ENCODE results near the gene ZNF12.
"Not testable (repeated sequence)": the region's sequence is repeated elsewhere in the genome, so short reads cannot be mapped to it uniquely, and the experiment has no call there.

The ZNF12 gene

GRCh38 chr7:6691103-6691502 lies 15.6 kb downstream of the ZNF12 start:
- Histone ChIP-seq H3K4me1 (ENCODE audit: low read length) (no peaks in the 10 kb centered on the region), H3K4me3 (ENCODE audit: low read length) (no peak overlapping the region), H3K9me2 (replicated peaks; ENCODE audit: insufficient read depth, low read length) (no peaks in the 10 kb centered on the region), H3K27ac (ENCODE audit: low read length) (no peak overlapping the region), H3F3A (ENCODE audit: insufficient read depth, low read length) (no peaks in the 10 kb centered on the region), H2AFZ (ENCODE audit: low read length) (no peak overlapping the region), H3K9me3 (replicated peaks; ENCODE audit: insufficient read depth, low read length) (no peaks in the 10 kb centered on the region; the same call in 1 of the 2 replicates), H3K9ac (ENCODE audit: low read length) (no peak overlapping the region), H3K36me3 (replicated peaks; ENCODE audit: insufficient read depth, low read length) (peaks cover 79% of the 10 kb centered on the region), H3K27me3 (replicated peaks; ENCODE audit: insufficient read depth, low read length) (no peaks in the 10 kb centered on the region), H3K79me2 (ENCODE audit: low read length) (no peaks in the 10 kb centered on the region), H3K4me2 (ENCODE audit: low read depth, low read length) (no peak overlapping the region), H4K20me1 (ENCODE audit: insufficient read depth, low read length) (no peaks in the 10 kb centered on the region)
- TF ChIP-seq EZH2phosphoT487 (IDR thresholded peaks at IDR 0.05; ENCODE audit: low read length) (no peak), EZH2 (optimal IDR thresholded peaks at IDR 0.05; ENCODE audit: low read depth, low read length) (no peak), CTCF (IDR thresholded peaks at IDR 0.05; ENCODE audit: low read length) (no peak)
- no peak for DNase-seq

- no peak overlapping the region for H3K27ac ChIP-seq (ENCODE audit: low read length)
- H4K20me1 ChIP-seq (ENCODE audit: insufficient read depth, low read length): no peaks in the 10 kb centered on the region
- no peaks in the 10 kb centered on the region for H3K36me3 ChIP-seq (replicated peaks; ENCODE audit: insufficient read depth, low read length)
- H3K4me3 ChIP-seq (ENCODE audit: low read length): no peak overlapping the region
- H3K9ac ChIP-seq (ENCODE audit: low read length): no peak overlapping the region
- H3F3A ChIP-seq (ENCODE audit: insufficient read depth, low read length): no peaks in the 10 kb centered on the region
- TF ChIP-seq EZH2 (optimal IDR thresholded peaks at IDR 0.05; ENCODE audit: low read depth, low read length) (no peak), CTCF (IDR thresholded peaks at IDR 0.05; ENCODE audit: low read length) (no peak), EZH2phosphoT487 (IDR thresholded peaks at IDR 0.05; ENCODE audit: low read length) (no peak)
- no peak overlapping the region for H3K4me2 ChIP-seq (ENCODE audit: low read depth, low read length)
- peaks cover 4% of the 10 kb centered on the region; the same call in 1 of the 2 replicates for H3K9me3 ChIP-seq (replicated peaks; ENCODE audit: insufficient read depth, low read length)
- no peaks in the 10 kb centered on the region for H3K27me3 ChIP-seq (replicated peaks; ENCODE audit: insufficient read depth, low read length)
- no peaks in the 10 kb centered on the region for H3K79me2 ChIP-seq (ENCODE audit: low read length)
- no peaks in the 10 kb centered on the region for H3K9me2 ChIP-seq (replicated peaks; ENCODE audit: insufficient read depth, low read length)
- no peaks in the 10 kb centered on the region for H3K4me1 ChIP-seq (ENCODE audit: low read length)
- H2AFZ ChIP-seq (ENCODE audit: low read length): no peak overlapping the region
- no peak for DNase-seq
Measured at GRCh38 chr7:6680146-6680545, 26.6 kb downstream of the ZNF12 start.

- Histone ChIP-seq H3K36me3 (replicated peaks; ENCODE audit: insufficient read depth, low read length) (no peaks in the 10 kb centered on the region), H3K79me2 (ENCODE audit: low read length) (no peaks in the 10 kb centered on the region), H3K27ac (ENCODE audit: low read length) (no peak overlapping the region), H3F3A (ENCODE audit: insufficient read depth, low read length) (no peaks in the 10 kb centered on the region), H3K27me3 (replicated peaks; ENCODE audit: insufficient read depth, low read length) (no peaks in the 10 kb centered on the region), H3K9ac (ENCODE audit: low read length) (no peak overlapping the region), H3K9me3 (replicated peaks; ENCODE audit: insufficient read depth, low read length) (peaks cover 7% of the 10 kb centered on the region; the same call in 1 of the 2 replicates), H3K9me2 (replicated peaks; ENCODE audit: insufficient read depth, low read length) (no peaks in the 10 kb centered on the region), H3K4me3 (ENCODE audit: low read length) (no peak overlapping the region), H2AFZ (ENCODE audit: low read length) (no peak overlapping the region), H4K20me1 (ENCODE audit: insufficient read depth, low read length) (no peaks in the 10 kb centered on the region), H3K4me2 (ENCODE audit: low read depth, low read length) (no peak overlapping the region), H3K4me1 (ENCODE audit: low read length) (no peaks in the 10 kb centered on the region)
- no peak for TF ChIP-seq CTCF (IDR thresholded peaks at IDR 0.05; ENCODE audit: low read length)
- no peak for TF ChIP-seq EZH2 (optimal IDR thresholded peaks at IDR 0.05; ENCODE audit: low read depth, low read length)
- TF ChIP-seq EZH2phosphoT487 (IDR thresholded peaks at IDR 0.05; ENCODE audit: low read length): no peak
- no peak for DNase-seq
Measured at GRCh38 chr7:6675807-6676405, 30.8 kb downstream of the ZNF12 start.

GRCh38 chr7:6670851-6671250 lies 35.9 kb downstream of the ZNF12 start:
- not testable (repeated sequence) for H2AFZ ChIP-seq (ENCODE audit: low read length); H3K4me3 ChIP-seq (ENCODE audit: low read length); H4K20me1 ChIP-seq (ENCODE audit: insufficient read depth, low read length)

More at GRCh38 chr7:6670851-6671250, 35.9 kb downstream of the ZNF12 start:
- H3K4me2 ChIP-seq (ENCODE audit: low read depth, low read length); H3K27ac ChIP-seq (ENCODE audit: low read length); H3K36me3 ChIP-seq (replicated peaks; ENCODE audit: insufficient read depth, low read length); H3K4me1 ChIP-seq (ENCODE audit: low read length); H3K9ac ChIP-seq (ENCODE audit: low read length); DNase-seq; H3K9me3 ChIP-seq (replicated peaks; ENCODE audit: insufficient read depth, low read length); H3F3A ChIP-seq (ENCODE audit: insufficient read depth, low read length); H3K9me2 ChIP-seq (replicated peaks; ENCODE audit: insufficient read depth, low read length); H3K79me2 ChIP-seq (ENCODE audit: low read length); H3K27me3 ChIP-seq (replicated peaks; ENCODE audit: insufficient read depth, low read length): not testable (repeated sequence)

Data from MM.1S (cell line).